Measurements from ENCODE around the gene ZNF816. TPM values are rescaled to one million over a fixed set of nuclear protein-coding genes. Genes with fewer than 3 reads are reported as not detected.
"Not testable (repeated sequence)": the region's sequence is repeated elsewhere in the genome, so short reads cannot be mapped to it uniquely, and the experiment has no call there.

The ZNF816 gene
- total RNA-seq, 2 donors from 2014 or later = 10.8 to 21.4 TPM

DNA sequence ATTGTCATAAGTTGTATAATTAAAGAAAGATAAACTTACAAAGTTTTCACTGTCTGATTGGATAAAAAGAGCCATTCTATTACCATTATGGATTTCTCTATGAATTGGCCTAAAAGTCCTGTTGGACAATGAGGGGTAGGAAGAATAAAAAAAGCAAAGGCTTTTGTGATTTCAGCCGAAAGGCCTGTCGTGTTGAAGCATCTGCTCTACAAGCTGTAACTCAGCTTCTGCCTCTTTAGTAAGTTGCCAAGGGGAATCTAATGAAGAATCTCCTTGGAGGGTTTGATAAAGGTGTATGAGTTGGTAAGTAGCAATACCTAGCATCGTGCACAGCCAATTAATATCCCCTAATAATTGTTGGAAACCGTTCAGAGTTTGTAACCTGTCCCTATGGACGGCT is 25.8 kb upstream of the ZNF816 start:
- Histone ChIP-seq H3K4me3 (no peak overlapping the region), H3K9ac (ENCODE audit: low read depth in 2 of 2, low read length in 2 of 2) (no peak overlapping the region), H3K27me3 (no peaks in the 10 kb centered on the region), H3K36me3 (no peaks in the 10 kb centered on the region), H3K9me3 (no peaks in the 10 kb centered on the region), H3K4me1 (no peaks in the 10 kb centered on the region), H3K27ac (no peak overlapping the region)
- no peak for DNase-seq
- TF ChIP-seq, protein P1, sequence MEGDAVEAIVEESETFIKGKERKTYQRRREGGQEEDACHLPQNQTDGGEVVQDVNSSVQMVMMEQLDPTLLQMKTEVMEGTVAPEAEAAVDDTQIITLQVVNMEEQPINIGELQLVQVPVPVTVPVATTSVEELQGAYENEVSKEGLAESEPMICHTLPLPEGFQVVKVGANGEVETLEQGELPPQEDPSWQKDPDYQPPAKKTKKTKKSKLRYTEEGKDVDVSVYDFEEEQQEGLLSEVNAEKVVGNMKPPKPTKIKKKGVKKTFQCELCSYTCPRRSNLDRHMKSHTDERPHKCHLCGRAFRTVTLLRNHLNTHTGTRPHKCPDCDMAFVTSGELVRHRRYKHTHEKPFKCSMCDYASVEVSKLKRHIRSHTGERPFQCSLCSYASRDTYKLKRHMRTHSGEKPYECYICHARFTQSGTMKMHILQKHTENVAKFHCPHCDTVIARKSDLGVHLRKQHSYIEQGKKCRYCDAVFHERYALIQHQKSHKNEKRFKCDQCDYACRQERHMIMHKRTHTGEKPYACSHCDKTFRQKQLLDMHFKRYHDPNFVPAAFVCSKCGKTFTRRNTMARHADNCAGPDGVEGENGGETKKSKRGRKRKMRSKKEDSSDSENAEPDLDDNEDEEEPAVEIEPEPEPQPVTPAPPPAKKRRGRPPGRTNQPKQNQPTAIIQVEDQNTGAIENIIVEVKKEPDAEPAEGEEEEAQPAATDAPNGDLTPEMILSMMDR (IDR thresholded peaks at IDR 0.05) = no peak
- intact Hi-C loops (cut with DNase I) = no loop called here

DNA sequence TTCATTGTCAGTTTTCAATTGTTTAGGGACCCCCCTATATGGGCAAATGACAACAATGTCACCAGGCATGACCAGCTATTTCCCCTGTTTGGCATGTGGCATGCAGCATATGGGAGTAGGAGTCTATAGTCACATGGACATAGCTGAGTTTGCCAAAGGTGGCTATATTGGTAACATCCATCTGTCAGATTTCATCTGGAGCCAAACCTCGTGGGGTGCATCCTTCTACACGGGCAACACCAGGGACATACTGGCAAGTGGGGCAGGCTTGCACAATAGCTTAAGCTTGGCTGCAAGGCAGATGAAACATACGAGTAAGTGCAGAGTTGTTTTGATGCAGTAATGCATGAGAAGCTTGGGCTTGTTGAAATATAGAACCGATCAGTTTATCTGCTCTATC is 24.5 kb upstream of the ZNF816 start:
- H3K36me3 ChIP-seq = no peaks in the 10 kb centered on the region
- DNase-seq = no peak
- no peaks in the 10 kb centered on the region for H3K9me3 ChIP-seq
- H3K4me1 ChIP-seq = no peaks in the 10 kb centered on the region
- H3K27me3 ChIP-seq = no peaks in the 10 kb centered on the region
- no peak overlapping the region for H3K27ac ChIP-seq
- intact Hi-C loops (cut with DNase I) = no loop called here
- no peak overlapping the region for H3K9ac ChIP-seq (ENCODE audit: low read depth in 2 of 2, low read length in 2 of 2)
- no peak overlapping the region for H3K4me3 ChIP-seq
- TF ChIP-seq, protein P1 (IDR thresholded peaks at IDR 0.05) = no peak

GRCh38 chr19:52983167-52983566 is 20.5 kb upstream of the ZNF816 start:
- H3K9ac ChIP-seq (ENCODE audit: low read depth in 2 of 2, low read length in 2 of 2); DNase-seq; H3K27ac ChIP-seq; H3K36me3 ChIP-seq; H3K27me3 ChIP-seq; intact Hi-C loops (cut with DNase I); H3K4me3 ChIP-seq; H3K9me3 ChIP-seq; H3K4me1 ChIP-seq: not testable (repeated sequence)

- Histone ChIP-seq H3K4me3 (no peak overlapping the region), H3K27ac (no peak overlapping the region), H3K27me3 (no peaks in the 10 kb centered on the region), H3K9ac (ENCODE audit: low read depth in 2 of 2, low read length in 2 of 2) (no peak overlapping the region), H3K9me3 (no peaks in the 10 kb centered on the region), H3K36me3 (no peaks in the 10 kb centered on the region), H3K4me1 (no peaks in the 10 kb centered on the region)
- no peak for DNase-seq
- intact Hi-C loops (cut with DNase I) = no loop called here
- TF ChIP-seq, protein P1 (IDR thresholded peaks at IDR 0.05) = no peak
Measured at GRCh38 chr19:52981329-52981728, 18.6 kb upstream of the ZNF816 start.

DNA sequence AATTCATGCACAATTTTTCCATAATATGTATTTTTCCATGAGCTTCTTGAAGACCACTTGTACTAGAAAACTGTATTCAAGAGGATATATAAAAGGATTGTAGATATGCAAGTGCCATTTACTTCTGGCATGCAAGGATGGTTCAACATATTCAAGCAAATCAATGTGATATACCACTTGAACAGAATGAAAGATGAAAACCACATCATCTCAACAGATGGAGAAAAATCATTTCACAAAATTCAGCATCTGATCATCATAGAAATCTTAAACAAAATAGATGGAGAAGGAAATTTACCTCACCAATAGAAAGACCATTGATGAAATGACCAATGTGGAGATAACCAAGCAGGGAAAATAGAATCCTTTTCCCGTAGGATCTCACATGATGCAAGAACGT is 5.1 kb upstream of the ZNF816 start:
- H3K27me3 ChIP-seq = no peaks in the 10 kb centered on the region
- H3K9me3 ChIP-seq = no peaks in the 10 kb centered on the region
- H3K9ac ChIP-seq (ENCODE audit: low read depth in 2 of 2, low read length in 2 of 2) = no peak overlapping the region
- no peak for DNase-seq
- intact Hi-C loops (cut with DNase I) = no loop called here
- H3K27ac ChIP-seq = no peak overlapping the region
- no peak overlapping the region for H3K4me3 ChIP-seq
- H3K36me3 ChIP-seq = no peaks in the 10 kb centered on the region
- H3K4me1 ChIP-seq = no peaks in the 10 kb centered on the region
- TF ChIP-seq, protein P1 (IDR thresholded peaks at IDR 0.05) = no peak

DNA sequence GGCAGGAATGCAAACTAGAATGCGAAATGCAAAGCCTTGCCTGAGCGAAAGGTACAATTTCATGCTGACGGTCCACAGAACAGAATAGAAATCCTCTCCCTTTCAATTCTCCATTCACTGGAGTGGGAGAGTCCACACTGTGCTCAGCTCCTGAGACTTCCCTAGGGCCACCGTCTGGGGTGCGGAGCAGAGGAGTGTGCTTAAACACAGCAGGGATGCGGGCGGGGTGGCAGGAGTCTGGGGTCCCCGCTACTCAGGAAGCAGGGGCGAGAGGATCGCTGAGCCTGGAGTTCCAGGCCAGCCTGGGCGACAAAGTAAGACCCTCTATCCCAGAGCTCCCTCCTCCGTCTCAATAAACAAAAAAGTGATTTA is 552 bp upstream of the ZNF816 start:
- peak; percentile 33 for DNase-seq
- H3K27me3 ChIP-seq = no peaks in the 10 kb centered on the region
- no peaks in the 10 kb centered on the region for H3K9me3 ChIP-seq
- H3K9ac ChIP-seq (ENCODE audit: low read depth in 2 of 2, low read length in 2 of 2) = peak overlapping the region; percentile 82 to 95
- H3K27ac ChIP-seq = peak overlapping the region; percentile 54
- TF ChIP-seq, protein P1 (IDR thresholded peaks at IDR 0.05) = no peak
- H3K4me1 ChIP-seq = no peaks in the 10 kb centered on the region
- H3K4me3 ChIP-seq = peak overlapping the region; percentile 59
- intact Hi-C loops (cut with DNase I) = no loop called here
- no peaks in the 10 kb centered on the region for H3K36me3 ChIP-seq
